ENCODE measurements around the gene UBE2E2. TPM values are rescaled to one million over a fixed set of nuclear protein-coding genes. Genes with fewer than 3 reads are reported as not detected.
"Not testable (repeated sequence)": the region's sequence is repeated elsewhere in the genome, so short reads cannot be mapped to it uniquely, and the experiment has no call there.

The UBE2E2 gene
- total RNA-seq, result 30.7 and 34.1 TPM in 2 replicates

DNA sequence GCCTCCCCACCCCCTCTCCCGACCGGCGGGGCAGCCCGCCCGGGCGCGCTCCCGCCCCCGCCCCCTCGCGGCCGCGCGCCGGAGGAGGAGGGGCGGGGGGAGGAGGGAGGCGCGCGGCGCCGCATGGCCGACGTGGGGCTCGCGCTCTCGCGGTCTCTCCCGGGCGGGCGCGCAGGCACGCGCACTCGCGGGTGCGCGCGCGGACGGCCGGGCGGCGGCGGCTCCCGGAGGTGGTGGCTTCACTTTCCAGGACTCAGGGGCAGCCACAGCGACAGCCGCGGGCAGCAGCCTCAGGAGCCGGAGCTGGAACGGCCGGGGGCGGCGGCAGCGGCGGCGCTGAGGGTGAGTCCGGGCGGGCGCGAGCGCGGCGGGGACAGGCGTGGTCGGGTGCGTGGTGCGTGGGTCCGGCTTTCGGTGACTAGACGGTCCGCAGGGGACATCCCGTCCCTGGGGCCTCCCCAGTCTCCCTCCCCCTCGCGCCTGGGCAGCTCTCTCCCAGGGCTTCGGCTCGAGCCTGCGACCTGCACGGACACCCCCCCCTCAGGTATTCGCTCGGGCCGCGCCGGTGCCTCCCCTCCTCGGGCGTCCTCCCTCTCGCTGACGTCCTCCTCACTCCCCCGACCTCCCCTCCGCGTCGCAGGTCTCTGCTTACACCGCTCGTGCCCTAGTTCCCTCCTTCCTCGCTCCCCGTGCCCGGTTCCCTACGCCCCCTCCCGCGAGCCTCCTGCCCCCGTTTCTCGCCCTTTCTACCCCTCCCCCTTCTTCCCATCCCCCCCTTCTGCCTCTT, at the start of gene UBE2E2:
TSS of gene UBE2E2 (plus strand) at position 407 of the 787 bp plus-strand sequence.
- peak; percentile 22 for DNase-seq (ENCODE audit: low read depth, low spot score)

DNA sequence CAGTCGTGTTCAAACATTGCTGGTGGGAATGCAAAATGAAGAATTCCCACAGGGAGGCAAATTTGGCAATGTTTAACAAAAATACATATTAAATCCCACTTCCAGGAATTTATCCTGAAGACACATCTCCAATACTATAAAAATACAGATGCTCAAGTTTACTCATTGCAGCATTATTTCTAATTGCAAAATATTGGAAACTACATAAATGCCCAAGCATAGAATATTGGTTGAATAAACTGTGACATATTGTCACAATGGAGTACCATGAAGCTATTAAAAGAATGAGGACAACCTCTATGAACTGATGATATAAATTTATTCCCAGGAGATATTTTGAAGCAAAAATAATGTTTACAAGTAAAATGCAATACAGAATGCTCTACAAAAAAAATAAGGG, 49.7 kb upstream of the UBE2E2 start:
- DNase-seq (ENCODE audit: low read depth, low spot score), result no peak

DNA sequence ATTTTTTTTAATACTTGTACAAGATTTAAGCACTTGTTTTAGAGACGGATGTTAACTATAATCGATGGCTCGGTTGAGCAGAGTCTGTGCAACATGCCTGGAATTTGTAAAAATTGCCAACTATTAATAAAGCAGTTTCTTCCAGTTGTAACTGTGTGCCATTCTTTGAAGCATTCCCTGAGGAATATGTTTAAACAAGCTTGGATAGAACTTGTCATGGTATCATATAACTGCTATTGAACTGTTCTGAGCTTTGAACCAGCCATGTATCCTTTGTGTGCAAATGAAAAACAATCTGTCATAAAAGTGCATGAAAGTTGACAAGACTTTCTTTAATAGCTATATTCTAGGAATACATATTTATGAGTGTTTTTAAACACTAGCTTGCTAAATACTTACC, 45.8 kb upstream of the UBE2E2 start:
- no peak for DNase-seq (ENCODE audit: low read depth, low spot score)

DNA sequence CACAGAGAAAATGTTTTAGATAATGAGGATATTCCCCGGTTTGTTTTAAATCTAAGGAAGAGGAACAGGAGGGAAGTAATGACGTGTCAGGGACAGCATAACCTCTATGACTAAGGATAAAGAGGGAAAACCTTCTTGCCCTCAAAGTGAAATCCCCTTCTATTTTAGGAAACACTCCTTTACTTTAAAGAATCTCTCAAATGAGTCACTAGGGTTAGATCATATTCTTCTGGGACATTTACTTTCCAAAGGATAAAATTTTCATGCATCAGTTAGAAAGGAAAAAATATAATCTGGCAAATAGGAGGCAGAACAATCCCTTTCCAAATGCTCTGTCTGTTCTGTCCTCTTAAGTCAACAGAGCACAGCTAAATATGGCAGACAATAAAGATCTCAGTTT, 43.2 kb upstream of the UBE2E2 start:
- DNase-seq (ENCODE audit: low read depth, low spot score), result peak; percentile 47

DNA sequence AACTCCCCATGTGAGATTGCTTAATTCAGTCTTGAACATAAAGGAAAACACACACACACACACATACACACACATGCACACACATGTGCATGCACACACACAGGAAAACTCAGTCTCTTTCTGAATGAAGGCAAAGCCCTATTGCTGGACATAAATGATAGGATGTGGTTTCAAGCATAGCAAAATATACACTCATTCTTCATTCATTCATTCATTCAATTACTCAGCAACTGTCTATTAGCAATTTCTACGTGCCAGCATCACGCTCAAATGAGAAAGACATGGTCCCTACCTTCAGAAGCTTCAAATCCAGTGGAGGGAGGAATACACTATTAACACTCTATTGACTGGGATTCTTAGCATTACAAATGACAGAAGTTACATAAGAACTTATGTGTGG, 41.8 kb upstream of the UBE2E2 start:
- no peak for DNase-seq (ENCODE audit: low read depth, low spot score)

DNA sequence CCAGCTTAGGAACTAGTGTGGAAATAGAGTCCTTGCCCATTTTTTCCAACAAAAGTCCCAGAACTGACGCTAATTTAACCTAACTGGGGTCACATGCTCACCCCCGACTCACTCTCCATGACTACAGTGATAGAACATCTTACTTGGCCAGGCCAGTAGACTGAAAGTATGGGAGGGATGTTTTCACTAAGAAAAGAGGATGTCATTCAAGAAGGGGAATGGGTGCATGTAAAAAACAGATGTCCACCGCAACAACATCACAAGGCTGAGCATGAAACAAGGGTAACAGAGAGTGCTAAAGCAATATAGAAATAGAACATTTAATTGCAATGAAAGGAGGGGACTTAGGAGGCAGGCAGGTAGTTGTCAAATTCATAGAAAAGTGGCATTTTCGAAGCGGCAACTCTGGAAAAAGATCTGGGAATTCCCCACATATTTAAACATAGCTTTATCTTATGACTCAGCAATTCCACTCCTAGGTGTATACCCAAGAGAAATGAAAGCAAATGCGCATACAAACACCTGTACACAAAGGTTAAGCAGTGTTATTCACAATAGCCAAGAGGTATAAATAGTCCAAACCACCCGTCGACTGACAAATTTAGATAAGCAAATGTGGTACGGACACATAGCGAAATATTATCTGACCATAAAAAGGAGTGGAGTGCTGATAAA, 41.1 kb upstream of the UBE2E2 start:
- DNase-seq (ENCODE audit: low read depth, low spot score), result no peak

DNA sequence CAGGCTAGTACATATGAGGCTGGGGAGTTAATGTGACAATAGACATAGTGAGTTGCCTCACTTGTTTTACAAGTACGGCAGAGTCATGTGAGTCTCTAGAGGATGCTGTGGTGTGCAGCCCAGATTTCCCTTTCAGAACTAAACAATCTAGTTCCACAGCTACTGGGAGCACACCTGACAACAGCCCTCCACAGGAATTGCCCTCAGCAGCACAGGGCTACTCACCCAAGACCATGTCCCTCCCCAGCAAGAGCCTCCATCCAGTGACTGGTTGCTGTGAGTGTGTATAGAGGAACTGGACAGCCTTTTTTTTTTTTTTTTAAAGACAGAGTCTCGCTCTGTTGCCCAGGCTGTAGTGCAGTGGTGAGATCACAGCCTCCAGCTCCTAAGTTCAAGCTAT, 40.2 kb upstream of the UBE2E2 start:
- no peak for DNase-seq (ENCODE audit: low read depth, low spot score)

DNA sequence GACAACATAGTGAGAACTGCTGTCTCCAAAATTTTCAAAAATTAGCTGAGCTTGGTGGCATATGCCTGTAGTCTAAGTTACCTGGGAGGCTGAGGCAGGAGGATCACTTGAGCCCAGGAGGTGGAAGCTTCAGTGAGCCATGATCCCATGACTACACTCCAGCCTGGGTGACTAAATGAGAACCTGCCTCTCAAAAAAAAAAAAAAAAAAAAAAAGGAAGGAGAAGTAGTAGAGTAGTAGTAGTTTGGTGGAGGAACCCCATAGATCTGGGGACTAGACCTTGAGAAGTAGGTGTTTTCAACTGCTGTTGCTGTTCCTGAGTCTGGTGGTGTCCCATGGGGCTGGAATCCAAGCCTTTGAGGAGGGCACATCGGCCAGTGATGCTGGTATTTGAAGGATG, 38.4 kb upstream of the UBE2E2 start:
- no peak for DNase-seq (ENCODE audit: low read depth, low spot score)

DNA sequence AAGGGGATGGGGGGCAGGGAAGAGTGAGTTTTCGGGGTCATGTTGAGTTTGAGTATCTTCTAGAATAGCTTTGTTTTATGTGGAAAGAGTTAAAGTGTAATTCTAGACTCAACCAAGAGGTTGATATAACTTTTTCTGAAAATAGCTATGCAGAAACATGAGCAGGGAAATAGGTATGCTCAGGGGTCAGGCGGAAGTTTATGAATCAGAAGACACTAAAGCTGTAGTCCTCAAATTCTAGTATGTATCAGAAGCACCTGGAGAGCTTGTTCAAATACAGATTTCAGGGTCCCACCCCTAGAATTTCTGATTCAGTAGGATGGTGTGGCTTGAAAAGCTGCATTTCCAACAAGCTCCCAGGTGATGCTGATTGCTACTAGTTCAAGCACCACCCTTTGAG, 37.6 kb upstream of the UBE2E2 start:
- no peak for DNase-seq (ENCODE audit: low read depth, low spot score)

DNA sequence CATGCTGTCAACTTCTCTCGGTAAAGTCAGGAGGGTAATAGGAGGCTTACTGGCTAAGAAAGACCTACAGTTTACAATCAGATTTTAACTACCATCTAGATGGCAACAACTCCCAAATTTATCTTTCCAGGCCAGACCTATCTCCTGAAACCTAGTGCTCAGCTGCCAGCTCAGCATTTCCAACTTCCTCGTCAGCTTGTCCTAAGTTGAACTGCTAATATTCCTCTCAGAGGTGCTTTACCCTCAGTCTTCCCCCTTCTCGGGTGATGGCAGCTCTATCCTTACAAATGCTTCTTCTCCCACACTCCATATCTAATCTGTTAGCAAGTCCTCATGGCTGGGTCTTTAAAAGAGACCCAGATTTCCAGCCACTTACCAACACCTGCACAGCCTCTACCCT, 36.9 kb upstream of the UBE2E2 start:
- DNase-seq (ENCODE audit: low read depth, low spot score), result no peak

DNA sequence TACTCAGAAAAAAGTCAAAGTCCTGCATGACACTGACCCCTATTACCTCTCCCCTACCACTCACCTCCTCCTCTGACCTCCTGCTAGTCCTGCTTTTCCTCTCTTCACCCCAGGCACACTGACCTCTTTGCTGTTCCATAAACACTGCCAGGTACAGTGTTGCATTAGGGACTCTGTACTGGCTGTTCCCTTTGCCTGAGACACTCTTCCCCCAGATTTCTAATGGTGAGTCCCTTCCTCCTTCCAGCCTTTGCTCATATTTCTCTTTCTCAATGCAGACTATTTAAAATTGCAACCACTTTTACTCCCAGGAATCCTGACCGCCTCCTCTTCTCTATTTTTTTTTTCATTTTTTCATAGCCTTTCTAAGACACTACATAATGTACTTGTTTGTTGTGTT, 36.3 kb upstream of the UBE2E2 start:
- no peak for DNase-seq (ENCODE audit: low read depth, low spot score)

DNA sequence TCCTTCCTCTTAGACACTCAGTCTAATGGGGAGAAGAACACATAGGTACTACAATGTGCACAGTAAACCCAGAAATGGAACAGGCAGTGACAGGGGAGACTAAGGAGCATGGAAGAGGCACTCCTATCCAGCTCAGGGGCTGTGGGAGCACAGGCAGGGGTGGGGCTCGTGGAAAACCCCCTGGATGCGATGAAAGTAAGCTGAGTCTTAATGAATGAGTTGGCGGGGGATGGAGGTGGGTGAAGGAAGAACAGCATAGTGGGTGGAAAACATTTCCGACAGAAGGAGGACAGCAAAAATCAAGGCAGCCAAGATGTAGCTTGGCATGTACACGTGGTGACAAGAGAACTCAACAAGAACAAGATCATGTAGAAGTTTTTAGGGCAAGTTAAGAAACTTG, 33.6 kb upstream of the UBE2E2 start:
- DNase-seq (ENCODE audit: low read depth, low spot score), result no peak

DNA sequence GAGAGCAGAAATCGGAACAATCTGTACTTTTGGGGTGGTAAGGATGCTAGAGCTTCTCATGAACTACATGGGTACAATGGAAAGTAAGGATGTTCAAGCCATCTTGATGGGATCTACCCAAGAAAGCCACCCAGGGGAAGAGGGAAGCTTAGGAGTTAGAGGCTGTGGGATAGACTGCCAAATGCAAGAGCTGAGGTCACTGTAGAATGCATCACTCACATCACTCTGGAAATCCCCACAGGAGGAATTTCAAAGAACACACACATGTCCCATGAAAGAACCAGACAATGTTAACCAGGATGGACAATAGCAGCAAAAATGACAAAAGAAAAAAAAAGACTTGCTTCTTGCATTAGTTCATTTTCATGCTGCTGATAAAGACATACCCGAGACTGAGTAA, 32.8 kb upstream of the UBE2E2 start:
- no peak for DNase-seq (ENCODE audit: low read depth, low spot score)

DNA sequence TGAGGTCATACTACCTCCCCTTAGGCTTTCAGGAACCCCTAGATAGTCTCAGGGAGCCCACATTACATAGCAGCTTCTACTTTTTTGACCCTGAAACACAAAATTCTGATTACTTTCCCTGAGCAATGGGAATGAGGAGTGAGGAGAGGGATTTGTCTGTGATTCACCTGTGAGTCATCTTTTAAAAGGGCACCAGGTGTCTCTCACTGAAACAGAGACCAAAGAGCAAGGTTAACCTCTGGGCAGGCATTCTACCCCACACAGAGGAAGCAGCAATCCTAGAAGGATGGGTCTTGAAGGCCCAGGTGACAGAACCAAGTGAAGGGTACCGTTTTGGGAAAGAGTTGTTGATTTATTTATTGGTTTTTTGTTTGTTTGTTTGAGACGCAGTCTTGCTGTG, 31.1 kb upstream of the UBE2E2 start:
- no peak for DNase-seq (ENCODE audit: low read depth, low spot score)

DNA sequence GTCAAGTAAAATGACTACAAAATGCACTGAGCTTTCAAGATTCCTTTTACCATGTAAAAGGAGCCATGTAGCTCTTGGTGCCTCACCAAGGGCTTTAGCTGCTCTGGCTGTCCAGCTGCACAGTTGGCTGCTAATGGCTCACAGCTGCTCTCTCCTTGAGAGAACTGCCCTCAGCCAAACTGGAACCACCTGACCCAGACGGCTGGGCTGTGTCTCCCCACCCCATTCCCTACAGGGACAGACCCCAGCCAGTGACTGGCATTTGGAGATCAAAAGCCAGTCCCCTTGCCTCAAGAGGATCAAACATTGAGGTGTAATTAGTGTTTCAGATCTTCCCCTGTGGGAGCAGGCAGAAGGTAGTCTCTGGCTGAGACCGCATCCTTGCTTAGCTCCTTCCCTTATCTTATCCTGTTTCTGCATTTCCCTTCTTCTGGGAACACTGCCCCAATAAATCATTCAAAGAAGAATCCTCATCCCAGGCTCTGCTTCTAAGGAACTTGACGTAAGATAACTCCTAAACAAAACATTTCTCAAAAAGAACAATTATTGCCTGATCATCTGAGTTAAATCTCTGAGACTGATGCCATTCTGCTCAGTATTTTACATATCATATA, 28.6 kb upstream of the UBE2E2 start:
- DNase-seq (ENCODE audit: low read depth, low spot score), result no peak

DNA sequence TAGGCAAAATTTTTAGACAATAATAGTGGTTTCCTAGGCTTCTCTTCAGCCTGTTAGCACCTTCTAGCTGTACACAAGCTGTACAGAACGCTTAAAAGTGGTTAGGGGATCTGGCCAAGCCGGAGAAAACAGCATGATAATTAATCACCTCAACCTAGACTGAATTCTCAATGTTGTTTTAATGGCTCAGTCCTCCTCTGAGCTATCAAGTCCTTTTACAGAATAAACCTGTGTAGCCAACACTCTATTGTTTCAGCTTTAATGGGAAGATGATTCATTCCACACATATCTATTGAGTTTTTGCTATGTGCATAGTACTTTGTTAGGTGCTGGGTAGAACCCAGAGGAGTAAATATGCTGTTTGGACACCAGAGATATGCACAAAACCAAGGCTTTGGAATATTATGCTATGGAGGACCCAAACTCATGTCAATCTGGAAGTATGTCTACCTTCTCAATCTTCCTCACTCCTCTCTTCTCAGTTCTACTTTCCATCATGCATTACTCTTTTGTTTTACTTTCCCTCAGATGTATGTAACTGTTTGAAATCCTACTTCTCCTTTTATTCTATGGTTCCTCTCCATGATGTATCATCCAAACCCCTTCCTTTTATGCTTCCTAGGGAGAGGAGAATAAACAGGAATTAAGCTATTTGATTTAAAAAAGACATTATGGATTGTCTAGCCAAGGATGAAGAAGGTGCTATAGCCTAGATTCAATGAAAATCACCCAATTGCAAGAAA, 27.6 kb upstream of the UBE2E2 start:
- DNase-seq (ENCODE audit: low read depth, low spot score), result peak; percentile 56

DNA sequence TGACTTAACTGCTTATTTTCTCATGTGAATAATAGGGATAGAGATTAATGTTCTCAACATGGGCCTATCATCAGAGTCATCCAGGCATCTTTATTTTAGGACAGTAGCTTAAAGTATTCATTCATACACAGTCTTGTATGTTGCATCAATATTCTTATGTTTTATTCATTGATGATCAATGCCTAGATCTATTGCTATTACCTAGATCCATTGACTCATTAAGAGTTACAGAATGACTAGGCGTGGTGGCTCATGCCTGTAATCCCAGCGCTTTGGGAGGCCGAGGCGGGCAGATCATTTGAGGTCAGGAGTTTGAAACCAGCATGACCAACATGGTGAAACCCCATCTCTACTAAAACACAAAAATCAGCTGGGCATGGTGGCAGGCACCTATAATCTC, 26.3 kb upstream of the UBE2E2 start:
- not testable (repeated sequence) for DNase-seq (ENCODE audit: low read depth, low spot score)

DNA sequence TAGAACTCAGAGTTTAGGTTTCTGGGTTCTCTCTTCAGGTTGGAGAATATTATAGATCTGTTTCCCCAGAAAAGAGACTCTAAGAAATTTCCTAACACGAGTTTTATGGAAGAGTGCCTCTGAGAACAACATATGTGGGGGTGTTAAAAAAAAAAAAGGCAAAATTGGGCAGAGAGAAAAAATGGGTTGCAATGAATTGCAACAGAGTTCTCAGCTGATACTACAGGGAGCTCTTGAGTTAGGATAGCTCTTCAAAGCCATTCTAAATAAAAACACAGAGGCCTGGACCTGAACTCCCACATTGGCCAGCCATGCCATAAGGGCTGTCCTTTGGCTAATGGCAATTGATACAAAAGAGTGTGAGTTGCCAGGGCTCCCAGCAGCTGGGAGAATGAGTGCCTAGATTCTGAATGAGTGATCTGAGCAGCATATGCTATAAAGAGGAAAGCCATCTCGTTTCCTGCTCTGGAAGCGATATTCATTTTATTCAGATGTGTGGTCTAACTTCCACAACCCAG, 20.1 kb upstream of the UBE2E2 start:
- no peak for DNase-seq (ENCODE audit: low read depth, low spot score)

DNA sequence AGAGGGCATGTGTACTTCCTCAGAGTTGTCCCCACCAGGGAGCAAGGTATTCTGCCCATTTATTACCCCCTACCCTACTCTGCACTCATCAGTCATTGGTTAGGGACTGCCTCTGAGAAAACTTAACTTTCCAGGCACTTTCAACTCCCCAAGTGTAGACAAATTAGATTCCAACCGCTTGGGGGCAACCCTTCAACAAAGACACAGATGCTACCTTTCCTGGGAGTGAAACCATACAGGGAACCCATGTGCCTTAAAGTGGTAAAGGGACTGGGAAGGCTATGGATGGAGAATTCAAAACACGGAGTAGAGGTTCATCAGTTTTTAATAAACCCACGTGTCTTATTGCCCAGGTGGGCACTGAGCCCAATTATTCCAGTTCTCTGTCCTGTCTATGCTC, 19.4 kb upstream of the UBE2E2 start:
- no peak for DNase-seq (ENCODE audit: low read depth, low spot score)

DNA sequence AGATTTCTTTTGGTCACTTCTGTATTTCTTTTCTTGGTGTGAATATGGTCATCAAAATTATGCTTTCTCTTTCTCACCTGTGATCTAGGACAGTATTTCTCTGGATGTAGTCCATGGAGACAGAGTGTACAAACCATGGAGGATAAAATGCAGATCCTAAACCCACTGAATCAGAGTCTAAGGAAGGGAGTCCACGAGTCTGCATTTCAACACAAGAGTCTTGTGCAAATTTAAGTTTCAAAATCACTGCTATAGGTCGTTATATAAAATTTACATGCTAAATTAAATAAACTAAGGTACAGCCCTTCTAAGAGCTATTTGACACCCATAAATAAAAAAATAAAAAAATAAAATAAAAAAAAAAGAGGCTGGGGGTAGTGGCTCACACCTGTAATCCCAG, 17.3 kb upstream of the UBE2E2 start:
- no peak for DNase-seq (ENCODE audit: low read depth, low spot score)

DNA sequence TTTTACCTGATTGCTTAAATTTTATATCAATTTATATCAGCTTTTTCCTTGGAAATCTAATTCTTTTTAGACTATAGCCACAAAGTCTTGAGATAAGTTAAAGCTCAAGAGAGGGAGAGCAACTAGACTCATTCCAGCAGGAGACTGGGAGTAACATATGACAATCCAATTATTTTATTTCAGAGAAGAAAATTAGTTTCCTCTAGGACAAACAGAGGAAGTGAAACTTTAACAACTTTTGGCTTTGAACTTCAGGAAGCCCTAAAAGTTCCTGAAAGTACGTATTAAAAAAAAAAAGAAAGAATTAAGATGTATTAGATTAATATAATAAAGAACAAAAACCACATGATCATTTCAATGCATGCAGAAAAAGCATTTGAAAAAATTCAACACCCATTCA, 13.9 kb upstream of the UBE2E2 start:
- DNase-seq (ENCODE audit: low read depth, low spot score), result no peak

DNA sequence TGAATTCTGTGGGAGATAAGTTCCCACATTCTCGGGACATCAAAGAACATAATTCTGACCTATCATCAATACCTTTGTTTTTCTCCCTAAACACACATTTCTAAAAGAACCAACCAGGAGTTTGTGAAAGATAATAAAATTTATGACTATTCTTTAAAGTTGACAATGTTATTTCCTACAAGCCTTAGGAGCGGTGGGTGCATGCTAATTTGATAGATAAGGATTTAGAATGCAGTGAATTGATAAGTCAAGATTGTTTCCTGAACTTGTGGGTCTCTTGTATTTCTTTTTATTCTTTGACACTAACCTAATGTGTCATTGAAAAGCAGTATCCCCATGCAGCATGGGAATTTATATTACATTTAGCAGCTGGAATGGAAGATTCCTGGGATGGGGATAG, 10.3 kb upstream of the UBE2E2 start:
- no peak for DNase-seq (ENCODE audit: low read depth, low spot score)
